Left ventricle myocardium inferior (tissue), 1 donor: ENCODE data around the gene ERCC8. TPM values are rescaled to one million over a fixed set of nuclear protein-coding genes. Genes with fewer than 3 reads are reported as not detected.

Experiments used
- DNase-seq: peaks from one replicate; pipeline ENCODE4 v3.0.0-alpha.2; 2020
- H3K27ac ChIP-seq: fragments of 200-600 bp; replicated peaks from 2 replicates; pipeline ENCODE4 v1.8.0; 2021
- H3K27me3 ChIP-seq: fragments of 200-600 bp; 2 replicates; pipeline ENCODE4 v1.8.0; 2021; ENCODE audit warnings: low read depth
- H3K36me3 ChIP-seq: fragments of 200-600 bp; 2 replicates; pipeline ENCODE4 v1.8.0; 2021
- H3K4me1 ChIP-seq: fragments of 200-600 bp; 2 replicates; pipeline ENCODE4 v1.8.0; 2021
- H3K4me3 ChIP-seq: fragments of 200-600 bp; 2 replicates; pipeline ENCODE4 v1.8.0; 2021; ENCODE audit warnings: mild to moderate bottlenecking, moderate library complexity
- H3K9me3 ChIP-seq: fragments of 200-600 bp; replicated peaks from 2 replicates; pipeline ENCODE4 v1.8.0; 2021
- CTCF ChIP-seq: fragments of 200-600 bp; IDR thresholded peaks from 2 replicates; pipeline ENCODE4 v1.8.0; 2021; ENCODE audit warnings: antibody characterized with exemption, mild to moderate bottlenecking, borderline replicate concordance
- intact Hi-C: fragments of 100-400 bp; cut with micrococcal nuclease; formaldehyde crosslinking; loops from one replicate; pipeline ENCODE4 v1.11.0; 2022
- total RNA-seq: library from RNA; stranded (reverse); fragmentation: NEBNext Ultra II Directional; extraction: Animal tissue kit (Norgen Biotek cat#: 25700); gene quantifications from one replicate; pipeline ENCODE4 v1.2.1, GENCODE V29; 2021
- donor health status: DM: no; HTN: yes; CAD: no; lungs with severe emphysema.

The ERCC8 gene
- total RNA-seq, 1 donor from 2014 or later, result 5.9 TPM

GRCh38 chr5:60960591-60960990, 15.7 kb upstream of the ERCC8 start:
- no peak overlapping the region for H3K4me3 ChIP-seq
- H3K27ac ChIP-seq, result no peak overlapping the region
- H3K4me1 ChIP-seq, result peaks cover 16% of the 10 kb centered on the region
- no peak for DNase-seq
- TF ChIP-seq CTCF, result peak; percentile 48
- intact Hi-C loops, result no loop called here
- no peaks in the 10 kb centered on the region for H3K36me3 ChIP-seq
- no peaks in the 10 kb centered on the region for H3K27me3 ChIP-seq
- peaks cover 7% of the 10 kb centered on the region for H3K9me3 ChIP-seq

- H3K36me3 ChIP-seq, result no peaks in the 10 kb centered on the region
- H3K27ac ChIP-seq, result no peak overlapping the region
- H3K9me3 ChIP-seq, result peaks cover 12% of the 10 kb centered on the region
- peaks cover 16% of the 10 kb centered on the region for H3K4me1 ChIP-seq
- H3K4me3 ChIP-seq, result no peak overlapping the region
- DNase-seq, result no peak
- intact Hi-C loops, result no loop called here
- H3K27me3 ChIP-seq, result no peaks in the 10 kb centered on the region
- peak; percentile 49 for TF ChIP-seq CTCF
Observed at GRCh38 chr5:60959156-60959555, 14.3 kb upstream of the ERCC8 start.

GRCh38 chr5:60958712-60959111, 13.8 kb upstream of the ERCC8 start:
- Histone ChIP-seq H3K27me3 (no peaks in the 10 kb centered on the region), H3K4me3 (no peak overlapping the region), H3K4me1 (peaks cover 16% of the 10 kb centered on the region), H3K27ac (no peak overlapping the region), H3K36me3 (no peaks in the 10 kb centered on the region), H3K9me3 (peaks cover 12% of the 10 kb centered on the region)
- no peak for DNase-seq
- no peak for TF ChIP-seq CTCF
- intact Hi-C loops, result no loop called here

GRCh38 chr5:60958088-60958487, 13.2 kb upstream of the ERCC8 start:
- intact Hi-C loops, result no loop called here
- Histone ChIP-seq H3K27ac (no peak overlapping the region), H3K4me3 (no peak overlapping the region), H3K27me3 (no peaks in the 10 kb centered on the region), H3K9me3 (peaks cover 12% of the 10 kb centered on the region), H3K36me3 (no peaks in the 10 kb centered on the region), H3K4me1 (peaks cover 16% of the 10 kb centered on the region)
- DNase-seq, result no peak
- no peak for TF ChIP-seq CTCF

GRCh38 chr5:60955239-60955638, 10.4 kb upstream of the ERCC8 start:
- Histone ChIP-seq H3K27me3 (no peaks in the 10 kb centered on the region), H3K36me3 (no peaks in the 10 kb centered on the region), H3K4me1 (peaks cover 16% of the 10 kb centered on the region), H3K4me3 (no peak overlapping the region), H3K9me3 (peaks cover 12% of the 10 kb centered on the region), H3K27ac (no peak overlapping the region)
- no peak for DNase-seq
- no peak for TF ChIP-seq CTCF
- intact Hi-C loops, result no loop called here

- no peak for DNase-seq
- TF ChIP-seq CTCF, result no peak
- Histone ChIP-seq H3K4me1 (peaks cover 32% of the 10 kb centered on the region), H3K36me3 (no peaks in the 10 kb centered on the region), H3K27me3 (no peaks in the 10 kb centered on the region), H3K9me3 (no peaks in the 10 kb centered on the region), H3K27ac (no peak overlapping the region), H3K4me3 (no peak overlapping the region)
- intact Hi-C loops, result no loop called here
Observed at GRCh38 chr5:60948738-60949137, 3.9 kb upstream of the ERCC8 start.
